ENCODE results near the gene SZT2. TPM values are rescaled to one million over a fixed set of nuclear protein-coding genes. Genes with fewer than 3 reads are reported as not detected.

SZT2 gene
- total and polyA plus RNA-seq, 2 donors (not counting 1 experiment from before 2014, with no cell fraction given), result 7.1 to 26.9 TPM

GRCh38 chr1:43419627-43420425 is 30.1 kb downstream of the SZT2 start:
- TF ChIP-seq EZH2 (IDR thresholded peaks at IDR 0.05; ENCODE audit: low read length, missing control alignments) (no peak), CTCF (conservative IDR thresholded peaks at IDR 0.05 in 1 of 2, IDR thresholded peaks at IDR 0.05 in 1 of 2; ENCODE audit: low read depth in 1 of 2, low read length in 2 of 2) (no peak)
- Histone ChIP-seq H3K36me3 (ENCODE audit: control insufficient read depth, insufficient read depth, low read length) (peaks cover 38% of the 10 kb centered on the region), H3K27ac (ENCODE audit: insufficient read depth, low read length) (no peak overlapping the region), H3K4me1 (ENCODE audit: control insufficient read depth, extremely low read depth, insufficient read depth, low read length) (no peaks in the 10 kb centered on the region), H2AFZ (ENCODE audit: low read length) (no peak overlapping the region), H3K4me2 (ENCODE audit: extremely low read depth, insufficient read depth, low read length) (no peak overlapping the region), H3K79me2 (ENCODE audit: control insufficient read depth, insufficient read depth, low read length) (no peaks in the 10 kb centered on the region), H3K27me3 (ENCODE audit: control insufficient read depth, insufficient read depth, low read length) (no peaks in the 10 kb centered on the region), H3K9me3 (ENCODE audit: control insufficient read depth, insufficient read depth, low read depth, low read length) (no peaks in the 10 kb centered on the region), H3K9ac (ENCODE audit: insufficient read depth, low read length) (no peak overlapping the region), H3K4me3 (replicated peaks in 1 of 4; ENCODE audit: control extremely low read depth in 1 of 4, insufficient read depth in 1 of 4, low read depth in 3 of 4, low read length in 4 of 4) (no peak overlapping the region), H4K20me1 (ENCODE audit: control insufficient read depth, extremely low read depth, insufficient read depth, low read length) (no peaks in the 10 kb centered on the region)
- DNase-seq (ENCODE audit: low read depth in 2 of 2), result no peak

- DNase-seq (ENCODE audit: low read depth in 2 of 2), result no peak
- Histone ChIP-seq H3K4me1 (ENCODE audit: control insufficient read depth, extremely low read depth, insufficient read depth, low read length) (no peaks in the 10 kb centered on the region), H3K9ac (ENCODE audit: insufficient read depth, low read length) (no peak overlapping the region), H3K36me3 (ENCODE audit: control insufficient read depth, insufficient read depth, low read length) (peaks cover 37% of the 10 kb centered on the region), H3K9me3 (ENCODE audit: control insufficient read depth, insufficient read depth, low read depth, low read length) (no peaks in the 10 kb centered on the region), H3K27me3 (ENCODE audit: control insufficient read depth, insufficient read depth, low read length) (no peaks in the 10 kb centered on the region), H2AFZ (ENCODE audit: low read length) (no peak overlapping the region), H3K27ac (ENCODE audit: insufficient read depth, low read length) (no peak overlapping the region), H4K20me1 (ENCODE audit: control insufficient read depth, extremely low read depth, insufficient read depth, low read length) (no peaks in the 10 kb centered on the region), H3K79me2 (ENCODE audit: control insufficient read depth, insufficient read depth, low read length) (no peaks in the 10 kb centered on the region), H3K4me2 (ENCODE audit: extremely low read depth, insufficient read depth, low read length) (no peak overlapping the region), H3K4me3 (replicated peaks in 1 of 4; ENCODE audit: control extremely low read depth in 1 of 4, insufficient read depth in 1 of 4, low read depth in 3 of 4, low read length in 4 of 4) (no peak overlapping the region)
- TF ChIP-seq EZH2 (IDR thresholded peaks at IDR 0.05; ENCODE audit: low read length, missing control alignments) (no peak), CTCF (conservative IDR thresholded peaks at IDR 0.05 in 1 of 2, IDR thresholded peaks at IDR 0.05 in 1 of 2; ENCODE audit: low read depth in 1 of 2, low read length in 2 of 2) (no peak)
These were observed 31.2 kb downstream of the SZT2 start for GRCh38 chr1:43420874-43421273.

- H3K27me3 ChIP-seq (ENCODE audit: control insufficient read depth, insufficient read depth, low read length), result no peaks in the 10 kb centered on the region
- no peaks in the 10 kb centered on the region for H3K4me1 ChIP-seq (ENCODE audit: control insufficient read depth, extremely low read depth, insufficient read depth, low read length)
- H3K4me3 ChIP-seq (replicated peaks in 1 of 4; ENCODE audit: control extremely low read depth in 1 of 4, insufficient read depth in 1 of 4, low read depth in 3 of 4, low read length in 4 of 4), result no peak overlapping the region
- TF ChIP-seq CTCF (conservative IDR thresholded peaks at IDR 0.05 in 1 of 2, IDR thresholded peaks at IDR 0.05 in 1 of 2; ENCODE audit: low read depth in 1 of 2, low read length in 2 of 2) (no peak), EZH2 (IDR thresholded peaks at IDR 0.05; ENCODE audit: low read length, missing control alignments) (no peak)
- H3K27ac ChIP-seq (ENCODE audit: insufficient read depth, low read length), result no peak overlapping the region
- peaks cover 42% of the 10 kb centered on the region for H3K36me3 ChIP-seq (ENCODE audit: control insufficient read depth, insufficient read depth, low read length)
- no peak overlapping the region for H2AFZ ChIP-seq (ENCODE audit: low read length)
- no peaks in the 10 kb centered on the region for H3K79me2 ChIP-seq (ENCODE audit: control insufficient read depth, insufficient read depth, low read length)
- no peak overlapping the region for H3K4me2 ChIP-seq (ENCODE audit: extremely low read depth, insufficient read depth, low read length)
- H3K9ac ChIP-seq (ENCODE audit: insufficient read depth, low read length), result no peak overlapping the region
- no peaks in the 10 kb centered on the region for H3K9me3 ChIP-seq (ENCODE audit: control insufficient read depth, insufficient read depth, low read depth, low read length)
- H4K20me1 ChIP-seq (ENCODE audit: control insufficient read depth, extremely low read depth, insufficient read depth, low read length), result no peaks in the 10 kb centered on the region
- DNase-seq (ENCODE audit: low read depth in 2 of 2), result no peak
These were observed 31.7 kb downstream of the SZT2 start for GRCh38 chr1:43421396-43421795.
